ENCODE measurements around the gene JOSD1. TPM values are rescaled to one million over a fixed set of nuclear protein-coding genes. Genes with fewer than 3 reads are reported as not detected.
"Not testable (repeated sequence)": the region's sequence is repeated elsewhere in the genome, so short reads cannot be mapped to it uniquely, and the experiment has no call there.

Gene JOSD1
- total RNA-seq, 1 experiment from 2014 or later, result 52.1 TPM

- no peak for DNase-seq (ENCODE audit: low spot score)
These were observed 15.8 kb downstream of the JOSD1 start for GRCh38 chr22:38684895-38685294.

- peak; percentile 76 for DNase-seq (ENCODE audit: low spot score)
These were observed 19.0 kb downstream of the JOSD1 start, which contains the start of gene TOMM22 for GRCh38 chr22:38681582-38682335. TSS of gene TOMM22 (plus strand) at chr22:38681957. CDS start at chr22:38681979, 22 bp downstream.

GRCh38 chr22:38675833-38676232 is 24.9 kb downstream of the JOSD1 start:
- DNase-seq (ENCODE audit: low spot score), result no peak

- no peak for DNase-seq (ENCODE audit: low spot score)
These were observed 25.9 kb downstream of the JOSD1 start for GRCh38 chr22:38674888-38675287.

- no peak for DNase-seq (ENCODE audit: low spot score)
These were observed 43.5 kb downstream of the JOSD1 start for GRCh38 chr22:38657045-38657909.

GRCh38 chr22:38656256-38657044 is 44.3 kb downstream of the JOSD1 start, which contains the start of the genes CBY1 and FAM227A:
TSS of gene CBY1 (plus strand) at chr22:38656638. CDS start at chr22:38668055, 11,417 bp downstream.
TSS of gene FAM227A (minus strand) at chr22:38656392. CDS start at chr22:38650168, 6,224 bp downstream.
- DNase-seq (ENCODE audit: low spot score), result peak; percentile 81

- no peak for DNase-seq (ENCODE audit: low spot score)
These were observed 45.1 kb downstream of the JOSD1 start for GRCh38 chr22:38655519-38656255.

GRCh38 chr22:38653741-38654140 is 47.0 kb downstream of the JOSD1 start:
- DNase-seq (ENCODE audit: low spot score), result no peak

GRCh38 chr22:38652859-38653258 is 47.9 kb downstream of the JOSD1 start:
- no peak for DNase-seq (ENCODE audit: low spot score)

- DNase-seq (ENCODE audit: low spot score), result no peak
These were observed 50.8 kb downstream of the JOSD1 start for GRCh38 chr22:38649841-38650522.

GRCh38 chr22:38645430-38645829 is 55.3 kb downstream of the JOSD1 start:
- DNase-seq (ENCODE audit: low spot score), result no peak

GRCh38 chr22:38644245-38644644 is 56.5 kb downstream of the JOSD1 start:
- DNase-seq (ENCODE audit: low spot score), result not testable (repeated sequence)

- no peak for DNase-seq (ENCODE audit: low spot score)
These were observed 59.2 kb downstream of the JOSD1 start for GRCh38 chr22:38641476-38642040.

GRCh38 chr22:38638728-38639127 is 62.0 kb downstream of the JOSD1 start:
- no peak for DNase-seq (ENCODE audit: low spot score)

GRCh38 chr22:38638216-38638615 is 62.5 kb downstream of the JOSD1 start:
- DNase-seq (ENCODE audit: low spot score), result no peak

Other genes starting within 250 kb of the JOSD1 start
- 0.60 and 1.1 TPM in 2 replicates for gene KCNJ4, start 245.7 kb downstream of the JOSD1 start, total RNA-seq (2014; rRNA removed; shearing (Covaris generic))
- 52.2 and 72.8 TPM in 2 replicates for gene KDELR3, start 232.8 kb downstream of the JOSD1 start, total RNA-seq (2014; rRNA removed; shearing (Covaris generic))
- 128 and 155 TPM in 2 replicates for gene DDX17, start 194.6 kb downstream of the JOSD1 start, total RNA-seq (2014; rRNA removed; shearing (Covaris generic))
- gene DMC1, start 130.8 kb downstream of the JOSD1 start, total RNA-seq (2014; rRNA removed; shearing (Covaris generic)), result 0.14 and 3.7 TPM in 2 replicates
- 0.23 and 0.33 TPM in 2 replicates for gene FAM227A, start 44.6 kb downstream of the JOSD1 start, total RNA-seq (2014; rRNA removed; shearing (Covaris generic))
- 20.4 and 25.0 TPM in 2 replicates for gene CBY1, start 44.3 kb downstream of the JOSD1 start, total RNA-seq (2014; rRNA removed; shearing (Covaris generic))
- 90.7 and 97.3 TPM in 2 replicates for gene TOMM22, start 19.0 kb downstream of the JOSD1 start, total RNA-seq (2014; rRNA removed; shearing (Covaris generic))
- 12.1 and 12.9 TPM in 2 replicates for gene GTPBP1, start 5.0 kb upstream of the JOSD1 start, total RNA-seq (2014; rRNA removed; shearing (Covaris generic))
- 42.0 and 57.2 TPM in 2 replicates for gene SUN2, start 55.1 kb upstream of the JOSD1 start, total RNA-seq (2014; rRNA removed; shearing (Covaris generic))
- 6.4 and 6.6 TPM in 2 replicates for gene DNAL4, start 93.2 kb upstream of the JOSD1 start, total RNA-seq (2014; rRNA removed; shearing (Covaris generic))
- gene NPTXR, start 143.1 kb upstream of the JOSD1 start, total RNA-seq (2014; rRNA removed; shearing (Covaris generic)), result 3.1 and 4.1 TPM in 2 replicates
- gene CBX6, start 171.3 kb upstream of the JOSD1 start, total RNA-seq (2014; rRNA removed; shearing (Covaris generic)), result 19.6 and 21.5 TPM in 2 replicates

Data from H4 (cell line).